Gastrocnemius medialis (tissue), 4 donors: ENCODE data around the gene ACTN4. TPM values are rescaled to one million over a fixed set of nuclear protein-coding genes. Genes with fewer than 3 reads are reported as not detected.
A peak's percentile ranks its signal among the peaks of the same experiment; 100 is the strongest.

ENCODE experiments used
- ATAC-seq, 2 donors: fragments of 150-250 bp; one replicate each; pipeline ENCODE4 v1.9.1; 2016
- DNase-seq, 2 donors: peaks; one replicate each; pipeline ENCODE4 v3.0.0-alpha.2; 2019
- H3K27ac ChIP-seq, 4 donors: fragments of 200-600 bp; sonication (generic); 1 replicate in 1 of 4; 2 replicates in 3 of 4; pipeline ENCODE4 v1.5.1; 2016 to 2018; ENCODE audit warnings: mild to moderate bottlenecking in 2 of 4, moderate library complexity in 1 of 4
- H3K27me3 ChIP-seq, 3 donors: fragments of 200-600 bp; sonication (generic) in 2 of 3; 1 replicate in 1 of 3; 2 replicates in 2 of 3; pipeline versions ENCODE4 v1.5.1 to v1.6.0; 2016 to 2019; ENCODE audit warnings: mild to moderate bottlenecking in 1 of 3, moderate library complexity in 1 of 3
- H3K36me3 ChIP-seq, 2 donors: fragments of 200-600 bp; sonication (generic) in 1 of 2; one replicate each; pipeline ENCODE4 v1.5.1; 2017 to 2018
- H3K4me1 ChIP-seq, 2 donors: fragments of 200-600 bp; sonication (generic) in 1 of 2; one replicate each; pipeline ENCODE4 v1.5.1; 2016 to 2017; ENCODE audit warnings: mild to moderate bottlenecking in 2 of 2
- H3K4me3 ChIP-seq, 4 donors: fragments of 200-600 bp; sonication (generic) in 3 of 4; 1 replicate in 1 of 4; 2 replicates in 3 of 4; pipeline ENCODE4 v1.5.1; 2016 to 2019; ENCODE audit warnings: mild to moderate bottlenecking in 2 of 4
- H3K9me3 ChIP-seq, 3 donors: fragments of 200-600 bp; sonication (generic) in 2 of 3; 1 replicate in 1 of 3; 2 replicates in 2 of 3; pipeline ENCODE4 v1.5.1; 2016 to 2019
- POLR2A ChIP-seq, 2 donors: fragments of 450-650 bp; IDR thresholded peaks; one replicate each; pipeline ENCODE4 v1.6.1; 2017; ENCODE audit warnings: antibody characterized with exemption in 2 of 2, mild to moderate bottlenecking in 2 of 2, moderate library complexity in 2 of 2
- in situ Hi-C, 4 donors: fragments of 200-750 bp; cut with MboI; loops; one replicate each; pipeline versions ENCODE4 v1.15.0 to v1.8.0; 2017; ENCODE audit warnings: low sequenced_read_pairs in 4 of 4
- intact Hi-C: fragments of 100-400 bp; cut with DNase I; formaldehyde crosslinking; loops from one replicate; pipeline ENCODE4 v1.15.1; 2023; ENCODE audit warnings: low total_unique reads
- total RNA-seq, 4 donors: library from RNA; depleted of rRNA; stranded (reverse); fragments of >200 nt; gene quantifications; one replicate each; pipeline versions ENCODE4 v1.1.0 to v1.2.3, GENCODE V29; 2016
- TF ChIP-seq, protein P1 (sequence below), 5 experiments: fragments of 450-650 bp in 3 of 5; fragments of 200-600 bp in 2 of 5; sonication (generic) in 2 of 5; IDR thresholded peaks in 4 of 5; conservative IDR thresholded peaks in 1 of 5; 1 replicate in 4 of 5; 2 replicates in 1 of 5; pipeline ENCODE4 v1.5.1; 2016 to 2019; ENCODE audit warnings: antibody characterized with exemption in 5 of 5, mild to moderate bottlenecking in 3 of 5, moderate library complexity in 3 of 5

The ACTN4 gene
- total RNA-seq, 4 donors from 2014 or later = 32.0 to 85.3 (median 63.9) TPM

DNA sequence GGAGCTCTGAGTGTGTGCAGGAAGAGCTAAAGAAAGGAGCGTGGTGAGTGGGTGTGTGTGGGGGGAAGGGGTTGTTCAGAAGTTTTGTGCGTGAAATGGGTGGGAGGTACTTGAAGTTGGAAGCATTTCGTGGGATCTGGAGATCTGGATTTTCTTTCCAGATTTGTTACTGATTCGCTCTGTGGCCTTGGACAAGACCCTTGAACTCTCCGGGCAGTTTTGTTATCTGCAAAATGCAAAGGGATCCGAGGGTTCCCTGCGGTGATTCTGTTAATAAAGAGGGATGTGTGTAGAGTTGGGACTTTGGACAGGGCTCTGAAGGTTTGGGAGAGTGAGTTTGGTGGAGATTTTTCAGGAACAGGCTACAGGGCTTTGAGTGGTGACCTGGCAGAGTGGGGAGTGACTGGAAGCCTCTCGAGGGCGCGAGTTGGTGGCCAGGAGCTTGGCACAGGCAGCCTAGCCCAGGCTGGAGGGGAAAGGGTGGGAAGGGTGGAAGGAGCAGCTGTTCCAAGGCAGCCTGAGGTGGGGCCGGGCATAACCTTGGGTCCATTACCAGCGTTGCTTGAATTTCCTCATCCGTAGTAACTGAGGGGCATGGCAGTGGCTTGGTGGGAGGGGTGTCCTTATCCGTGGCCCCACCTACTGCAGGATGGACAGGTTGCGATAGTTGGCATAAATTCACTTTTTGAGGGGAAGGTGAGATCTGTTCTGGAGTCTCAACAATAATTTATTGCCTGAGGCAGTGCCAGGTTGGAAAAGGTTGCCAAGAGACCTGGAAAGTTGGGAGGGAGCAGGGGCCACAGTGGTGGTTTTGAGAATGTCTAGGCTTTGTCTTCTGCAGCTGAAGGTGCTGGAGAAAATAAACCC lies 2.1 kb downstream of the ACTN4 start:
- peak in 1 of 2 donors; percentile 62 for DNase-seq
- ATAC-seq = peak in 1 of 2 donors; percentile 5
- peak; percentile 15 to 39 for TF ChIP-seq POLR2A (IDR thresholded peaks at IDR 0.05)
- TF ChIP-seq, protein P1, sequence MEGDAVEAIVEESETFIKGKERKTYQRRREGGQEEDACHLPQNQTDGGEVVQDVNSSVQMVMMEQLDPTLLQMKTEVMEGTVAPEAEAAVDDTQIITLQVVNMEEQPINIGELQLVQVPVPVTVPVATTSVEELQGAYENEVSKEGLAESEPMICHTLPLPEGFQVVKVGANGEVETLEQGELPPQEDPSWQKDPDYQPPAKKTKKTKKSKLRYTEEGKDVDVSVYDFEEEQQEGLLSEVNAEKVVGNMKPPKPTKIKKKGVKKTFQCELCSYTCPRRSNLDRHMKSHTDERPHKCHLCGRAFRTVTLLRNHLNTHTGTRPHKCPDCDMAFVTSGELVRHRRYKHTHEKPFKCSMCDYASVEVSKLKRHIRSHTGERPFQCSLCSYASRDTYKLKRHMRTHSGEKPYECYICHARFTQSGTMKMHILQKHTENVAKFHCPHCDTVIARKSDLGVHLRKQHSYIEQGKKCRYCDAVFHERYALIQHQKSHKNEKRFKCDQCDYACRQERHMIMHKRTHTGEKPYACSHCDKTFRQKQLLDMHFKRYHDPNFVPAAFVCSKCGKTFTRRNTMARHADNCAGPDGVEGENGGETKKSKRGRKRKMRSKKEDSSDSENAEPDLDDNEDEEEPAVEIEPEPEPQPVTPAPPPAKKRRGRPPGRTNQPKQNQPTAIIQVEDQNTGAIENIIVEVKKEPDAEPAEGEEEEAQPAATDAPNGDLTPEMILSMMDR (IDR thresholded peaks at IDR 0.05 in 4 of 5, conservative IDR thresholded peaks at IDR 0.05 in 1 of 5) = no peak
- Histone ChIP-seq H3K36me3 (no peaks in the 10 kb centered on the region), H3K27ac (peak overlapping the region; percentile 98 to 100 (median 99)), H3K4me1 (peaks cover 55 to 61% of the 10 kb centered on the region in 2 donors), H3K27me3 (no peaks in the 10 kb centered on the region), H3K9me3 (no peaks in the 10 kb centered on the region), H3K4me3 (peak overlapping the region; percentile 90 to 100 (median 100))
- in situ Hi-C loops (loop anchor here in 2 of 4 donors (10.0 to 25.0 kb wide), 3 partner anchors 45 to 1163 kb away; partner anchors contain the start of genes ECH1 (in 1 of the 2) and HNRNPL (in 1 of the 2)), intact Hi-C loops (loop anchor here (5.0 to 10.0 kb wide), 3 partner anchors 65 to 755 kb away; partner anchors contain the start of gene ZFP36)

DNA sequence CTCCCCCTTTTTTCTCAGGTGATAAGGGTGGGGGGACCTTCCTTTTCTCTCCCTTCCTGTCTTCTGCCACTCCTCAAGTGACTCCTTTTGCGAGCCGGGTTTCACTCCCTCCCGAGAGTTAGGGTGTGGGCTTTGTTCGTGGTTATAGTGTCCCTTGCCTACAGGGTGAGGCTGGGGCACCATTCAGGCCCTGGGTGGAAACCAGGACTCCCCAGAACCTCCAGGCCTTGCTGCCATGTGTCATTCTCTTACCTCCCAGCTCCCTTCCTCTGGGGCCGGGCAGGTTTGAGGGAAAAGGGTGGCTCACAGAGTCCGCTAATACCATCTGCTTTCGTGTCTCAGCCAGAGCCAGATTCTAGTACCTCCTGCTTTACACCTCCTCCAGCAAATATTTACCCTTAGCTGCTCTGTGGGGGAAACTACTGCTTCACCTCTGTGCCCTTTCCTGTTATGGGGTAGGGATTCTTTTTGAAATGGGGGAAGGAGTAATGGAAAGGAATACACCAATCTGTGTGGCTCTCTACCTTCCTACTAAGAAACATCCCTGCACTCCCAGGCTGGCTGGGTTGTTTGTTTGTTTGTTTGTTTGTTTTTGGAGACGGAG lies 2.8 kb downstream of the ACTN4 start:
- intact Hi-C loops = loop anchor here (10.0 kb wide), 1 partner anchor 755 kb away; the partner anchor contains the start of gene ZFP36
- no peak for DNase-seq
- Histone ChIP-seq H3K9me3 (no peaks in the 10 kb centered on the region), H3K27me3 (no peaks in the 10 kb centered on the region), H3K36me3 (no peaks in the 10 kb centered on the region), H3K27ac (peak overlapping the region; percentile 98 to 100 (median 99)), H3K4me1 (peaks cover 63 to 69% of the 10 kb centered on the region in 2 donors), H3K4me3 (peak overlapping the region; percentile 90 to 100 (median 100))
- no peak for ATAC-seq
- TF ChIP-seq, protein P1 (IDR thresholded peaks at IDR 0.05 in 4 of 5, conservative IDR thresholded peaks at IDR 0.05 in 1 of 5) = no peak
- TF ChIP-seq POLR2A (IDR thresholded peaks at IDR 0.05) = no peak
- in situ Hi-C loops = loop anchor here in 1 of 4 donors (25.0 kb wide), 1 partner anchor 1162 kb away; no protein-coding TSS in a partner anchor

DNA sequence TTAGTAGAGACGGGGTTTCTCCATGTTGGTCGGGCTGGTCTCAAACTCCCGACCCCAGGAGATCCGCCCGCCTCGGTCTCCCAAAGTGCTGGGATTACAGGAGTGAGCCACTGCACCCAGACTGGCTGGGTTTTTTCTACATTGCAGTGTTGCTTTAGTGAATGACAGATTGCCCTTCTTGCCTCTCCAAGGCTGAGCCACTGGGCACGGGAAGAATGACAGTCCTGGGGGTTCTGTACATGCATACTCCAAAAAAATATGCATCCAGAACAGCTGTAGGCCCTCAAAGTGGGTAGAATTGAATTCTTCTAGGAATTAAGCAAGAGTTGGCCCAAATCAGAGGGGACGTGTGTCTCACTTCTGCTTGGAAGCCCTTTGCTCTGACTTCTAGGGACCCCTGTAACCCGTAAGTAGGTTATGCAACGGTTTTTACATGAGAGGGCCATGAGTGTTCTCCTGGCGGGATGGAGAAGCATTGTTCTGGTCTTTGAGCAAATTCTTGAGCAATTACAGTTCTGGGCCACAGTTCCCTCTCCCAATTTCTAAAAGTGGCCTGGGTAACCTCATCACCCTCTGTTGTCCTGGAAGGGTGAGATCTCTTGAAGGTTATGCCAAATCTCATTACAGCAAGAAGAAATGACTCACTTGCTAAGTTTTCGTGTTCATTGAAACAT lies 3.6 kb downstream of the ACTN4 start:
- Histone ChIP-seq H3K36me3 (no peaks in the 10 kb centered on the region), H3K27ac (peak overlapping the region; percentile 98 to 100 (median 99)), H3K4me1 (peaks cover 69 to 77% of the 10 kb centered on the region in 2 donors), H3K4me3 (peak overlapping the region; percentile 90 to 100 (median 100)), H3K27me3 (no peaks in the 10 kb centered on the region), H3K9me3 (no peaks in the 10 kb centered on the region)
- ATAC-seq = peak; percentile 68 to 69
- intact Hi-C loops = loop anchor here (1.0 to 10.0 kb wide), 2 partner anchors 32 to 754 kb away; partner anchors contain the start of gene ZFP36
- DNase-seq = peak; percentile 55 to 73
- in situ Hi-C loops = loop anchor here in 1 of 4 donors (25.0 kb wide), 1 partner anchor 1161 kb away; no protein-coding TSS in a partner anchor
- TF ChIP-seq, protein P1 (IDR thresholded peaks at IDR 0.05 in 4 of 5, conservative IDR thresholded peaks at IDR 0.05 in 1 of 5) = peak in 1 of 5 experiments; percentile 29
- TF ChIP-seq POLR2A (IDR thresholded peaks at IDR 0.05) = peak in 1 of 2 donors; percentile 6

DNA sequence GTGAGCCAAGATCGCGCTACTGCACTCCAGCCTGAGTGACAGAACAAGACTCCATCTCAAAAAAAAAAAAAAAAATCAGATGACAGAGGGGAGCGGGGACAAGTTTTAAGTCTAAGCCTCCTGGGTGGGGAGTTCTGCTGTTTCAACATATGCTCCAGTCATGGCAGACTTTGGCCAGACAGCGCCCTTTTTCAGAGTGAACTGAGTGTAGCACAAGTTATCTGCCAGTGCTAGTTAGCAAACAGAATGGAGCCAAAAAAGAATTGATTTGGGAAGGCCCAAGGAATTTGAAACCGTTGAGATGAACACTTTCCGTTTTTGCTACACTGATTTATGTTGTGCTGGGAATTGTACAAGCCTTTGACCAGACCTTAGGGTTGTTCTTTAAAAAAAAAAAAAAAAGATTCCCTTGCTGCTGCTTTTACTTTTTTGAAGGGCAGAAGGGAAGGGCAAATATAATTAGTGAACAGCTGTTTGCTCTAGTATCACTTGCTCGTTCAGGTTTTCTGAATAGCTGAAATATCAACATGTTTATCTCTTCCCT lies 5.7 kb downstream of the ACTN4 start:
- Histone ChIP-seq H3K9me3 (no peaks in the 10 kb centered on the region), H3K27me3 (no peaks in the 10 kb centered on the region), H3K4me1 (peaks cover 89 to 92% of the 10 kb centered on the region in 2 donors), H3K27ac (peak overlapping the region; percentile 98 to 100 (median 99)), H3K36me3 (no peaks in the 10 kb centered on the region), H3K4me3 (peak overlapping the region in 2 of 4 donors; percentile 1 to 8)
- TF ChIP-seq POLR2A (IDR thresholded peaks at IDR 0.05) = no peak
- TF ChIP-seq, protein P1 (IDR thresholded peaks at IDR 0.05 in 4 of 5, conservative IDR thresholded peaks at IDR 0.05 in 1 of 5) = no peak
- intact Hi-C loops = loop anchor here (10.0 kb wide), 1 partner anchor 752 kb away; the partner anchor contains the start of gene ZFP36
- in situ Hi-C loops = loop anchor here in 1 of 4 donors (25.0 kb wide), 1 partner anchor 1159 kb away; no protein-coding TSS in a partner anchor
- ATAC-seq = peak; percentile 19 to 29
- DNase-seq = peak in 1 of 2 donors; percentile 65
